H1 (cell line): Measurements from ENCODE around the gene PELI2. TPM values are rescaled to one million over a fixed set of nuclear protein-coding genes. Genes with fewer than 3 reads are reported as not detected.

Experiments used
- CTCF ChIA-PET: fragments of 300-600 bp; sonication (Branson Sonifier 250); formaldehyde crosslinking; loops from one replicate; lab custom pipeline; 2021; ENCODE audit not compliant: partially characterized antibody; lab: Charles Lee
- POLR2A ChIA-PET: fragments of 300-600 bp; sonication (Branson Sonifier 250); formaldehyde crosslinking; loops from one replicate; lab custom pipeline; 2021; ENCODE audit warnings: inconsistent platforms; ENCODE audit not compliant: partially characterized antibody; lab: Charles Lee
- DNase-seq, 2 experiments: peaks; one replicate each; pipeline versions ENCODE4 v3.0.0 to v3.0.0-alpha.2; 2010 to 2022; ENCODE audit warnings: low spot score in 2 of 2, low read depth in 1 of 2, mixed read lengths in 1 of 2
- FAIRE-seq: peaks from 2 replicates; lab custom pipeline; 2011; peaks lifted over from hg19 to GRCh38; lab: Jason Lieb, UNC
- H2AFZ ChIP-seq: 2 replicates; pipeline ENCODE4 v1.8.1; 2012; ENCODE audit warnings: low read length, inconsistent platforms
- H2AK5ac ChIP-seq: 2 replicates; pipeline ENCODE4 v1.6.1; 2013; ENCODE audit warnings: low read depth, low read length
- H2BK120ac ChIP-seq: replicated peaks from 2 replicates; pipeline ENCODE3; 2013; ENCODE audit warnings: low read depth, low read length, inconsistent platforms
- H2BK12ac ChIP-seq: 2 replicates; pipeline ENCODE4 v1.6.1; 2013; ENCODE audit warnings: low read depth, low read length
- H2BK15ac ChIP-seq: 2 replicates; pipeline ENCODE4 v1.6.1; 2013; ENCODE audit warnings: low read length
- H2BK20ac ChIP-seq: 2 replicates; pipeline ENCODE4 v1.6.1; 2013; ENCODE audit warnings: low read length
- H2BK5ac ChIP-seq: 2 replicates; pipeline ENCODE4 v1.6.1; 2013; ENCODE audit warnings: low read depth, low read length
- H3K14ac ChIP-seq: 2 replicates; pipeline ENCODE4 v1.6.1; 2013; ENCODE audit warnings: inconsistent platforms; ENCODE audit not compliant: insufficient read length
- H3K18ac ChIP-seq: 2 replicates; pipeline ENCODE4 v1.6.1; 2013; ENCODE audit warnings: low read length; ENCODE audit errors: extremely low read depth
- H3K23ac ChIP-seq: 2 replicates; pipeline ENCODE4 v1.6.1; 2013; ENCODE audit warnings: inconsistent platforms; ENCODE audit not compliant: insufficient read length
- H3K23me2 ChIP-seq: 2 replicates; pipeline ENCODE4 v1.6.1; 2013; ENCODE audit warnings: low read depth, low read length
- H3K27ac ChIP-seq: 2 replicates; pipeline ENCODE4 v1.6.1; 2011; ENCODE audit warnings: low read depth, low read length, inconsistent platforms
- H3K27me3 ChIP-seq, 4 experiments: replicated peaks in 1 of 4; 1 replicate in 1 of 4; 2 replicates in 3 of 4; pipeline versions ENCODE4 v1.6.1 to v1.8.1; 2011 to 2013; ENCODE audit warnings: low read length in 3 of 4, mild to moderate bottlenecking in 3 of 4, inconsistent platforms in 2 of 4, mixed read lengths in 2 of 4, moderate library complexity in 1 of 4; ENCODE audit not compliant: control insufficient read depth in 3 of 4, insufficient read depth in 3 of 4; ENCODE audit errors: extremely low read depth in 1 of 4
- H3K36me3 ChIP-seq, 4 experiments: 2 replicates each; pipeline versions ENCODE4 v1.6.1 to v1.8.1; 2011 to 2013; ENCODE audit warnings: mild to moderate bottlenecking in 4 of 4, low read length in 3 of 4, moderate library complexity in 2 of 4, control low read depth in 1 of 4, inconsistent platforms in 1 of 4; ENCODE audit not compliant: insufficient read depth in 4 of 4, control insufficient read depth in 2 of 4
- H3K4ac ChIP-seq: replicated peaks from 2 replicates; pipeline ENCODE3; 2013; ENCODE audit warnings: low read length, low read depth, mixed read lengths, inconsistent platforms; ENCODE audit not compliant: insufficient read length
- H3K4me1 ChIP-seq, 4 experiments: replicated peaks in 1 of 4; 1 replicate in 1 of 4; 2 replicates in 3 of 4; pipeline versions ENCODE4 v1.6.1 to v1.8.1; 2011 to 2013; ENCODE audit warnings: low read length in 3 of 4, inconsistent platforms in 2 of 4, mixed read lengths in 1 of 4; ENCODE audit not compliant: insufficient read depth in 4 of 4, control insufficient read depth in 3 of 4
- H3K4me2 ChIP-seq, 2 experiments: 2 replicates each; pipeline versions ENCODE4 v1.6.1 to v1.8.1; 2011 to 2013; ENCODE audit warnings: low read depth in 2 of 2, low read length in 2 of 2, control low read depth in 1 of 2, inconsistent platforms in 1 of 2, mild to moderate bottlenecking in 1 of 2; ENCODE audit not compliant: insufficient read depth in 1 of 2
- H3K4me3 ChIP-seq, 4 experiments: fragments of 200-600, 300-600 bp in 1 of 4; sonication (generic), shearing (Covaris generic), sonication (Bioruptor Twin) in 1 of 4; 2 replicates each; pipeline versions ENCODE4 v1.5.1 to v1.8.1; 2011 to 2016; ENCODE audit warnings: low read length in 4 of 4, low read depth in 3 of 4, control low read depth in 2 of 4, inconsistent platforms in 2 of 4, mild to moderate bottlenecking in 2 of 4, mixed read lengths in 1 of 4, moderate library complexity in 1 of 4; ENCODE audit not compliant: insufficient read depth in 2 of 4; ENCODE audit errors: extremely low read depth in 1 of 4
- H3K56ac ChIP-seq: replicated peaks from 2 replicates; pipeline ENCODE3; 2013; ENCODE audit warnings: low read depth, mild to moderate bottlenecking, mixed read lengths, low read length, inconsistent platforms; ENCODE audit not compliant: insufficient read length
- H3K79me1 ChIP-seq: 2 replicates; pipeline ENCODE4 v1.6.1; 2013; ENCODE audit warnings: low read depth, low read length, control low read depth
- H3K79me2 ChIP-seq, 2 experiments: 2 replicates each; pipeline versions ENCODE4 v1.6.1 to v1.8.1; 2012 to 2013; ENCODE audit warnings: low read length in 2 of 2, mild to moderate bottlenecking in 2 of 2, inconsistent platforms in 1 of 2; ENCODE audit not compliant: insufficient read depth in 2 of 2, control insufficient read depth in 1 of 2
- H3K9ac ChIP-seq, 4 experiments: replicated peaks in 1 of 4; 1 replicate in 1 of 4; 2 replicates in 3 of 4; pipeline versions ENCODE4 v1.6.1 to v1.8.1; 2011 to 2013; ENCODE audit warnings: low read depth in 3 of 4, low read length in 3 of 4, control low read depth in 2 of 4, mild to moderate bottlenecking in 2 of 4, moderate library complexity in 2 of 4, inconsistent platforms in 1 of 4; ENCODE audit errors: extremely low read depth in 1 of 4
- H3K9me3 ChIP-seq, 2 experiments: 2 replicates each; pipeline versions ENCODE4 v1.6.1 to v1.8.1; 2012 to 2013; ENCODE audit warnings: mild to moderate bottlenecking in 2 of 2, moderate library complexity in 2 of 2, control low read depth in 1 of 2, inconsistent platforms in 1 of 2, low read depth in 1 of 2, low read length in 1 of 2, mixed read lengths in 1 of 2; ENCODE audit not compliant: insufficient read depth in 2 of 2
- H4K20me1 ChIP-seq, 2 experiments: replicated peaks in 1 of 2; 2 replicates each; pipeline versions ENCODE3 to v1.8.1; 2011 to 2013; ENCODE audit warnings: inconsistent platforms in 2 of 2, low read length in 2 of 2, mild to moderate bottlenecking in 1 of 2; ENCODE audit not compliant: insufficient read depth in 2 of 2, control insufficient read depth in 1 of 2
- H4K5ac ChIP-seq: 2 replicates; pipeline ENCODE4 v1.6.1; 2013; ENCODE audit warnings: low read length, low read depth, mixed read lengths, inconsistent platforms; ENCODE audit not compliant: insufficient read length
- H4K8ac ChIP-seq: 2 replicates; pipeline ENCODE4 v1.8.0; 2013; ENCODE audit warnings: mild to moderate bottlenecking, moderate library complexity, low read length, inconsistent platforms; ENCODE audit not compliant: insufficient read depth; ENCODE audit errors: extremely low read depth
- H4K91ac ChIP-seq: replicated peaks from 2 replicates; pipeline ENCODE3; 2013; ENCODE audit warnings: low read length, mixed read lengths, inconsistent platforms; ENCODE audit not compliant: insufficient read length
- BACH1 ChIP-seq: IDR thresholded peaks from 2 replicates; pipeline ENCODE4 v1.6.1; 2012; ENCODE audit warnings: low read length, improper control_type of control experiment
- POLR2AphosphoS5 ChIP-seq: IDR thresholded peaks from 2 replicates; pipeline ENCODE4 v1.6.1; 2011; ENCODE audit warnings: low read depth, low read length
- RFX5 ChIP-seq: IDR thresholded peaks from 2 replicates; pipeline ENCODE4 v1.6.1; 2011; ENCODE audit warnings: low read depth, low read length, improper control_type of control experiment, borderline replicate concordance
- RXRA ChIP-seq: IDR thresholded peaks from 2 replicates; pipeline ENCODE4 v1.6.1; 2011; ENCODE audit warnings: low read depth, mild to moderate bottlenecking, low read length, moderate library complexity; ENCODE audit not compliant: insufficient read depth
- SIRT6 ChIP-seq: IDR thresholded peaks from one replicate; pipeline ENCODE4 v1.7.1; 2012; ENCODE audit warnings: low read length, inconsistent platforms
- SIX5 ChIP-seq: IDR thresholded peaks from 2 replicates; pipeline ENCODE4 v1.6.1; 2011; ENCODE audit warnings: mild to moderate bottlenecking, low read depth, low read length
- WGBS, 2 experiments: shearing (Covaris generic) in 1 of 2; methylation state at CpG; one replicate each; pipeline versions ENCODE4 v1.1.6 to v1.1.7; 2013 to 2015; ENCODE audit warnings: low lambda C conversion rate in 2 of 2, mixed read lengths in 2 of 2, inconsistent platforms in 1 of 2, low coverage in 1 of 2, missing lambda C conversion rate in 1 of 2; ENCODE audit not compliant: insufficient replicate concordance in 2 of 2, insufficient coverage in 1 of 2, insufficient read length in 1 of 2; ENCODE audit errors: extremely low coverage in 1 of 2, missing lambda C conversion rate in 1 of 2; 5-methylcytosine and 5-hydroxymethylcytosine counted together
- polyA plus RNA-seq, 7 experiments: library from polyadenylated mRNA; depleted of rRNA in 3 of 7; stranded (reverse) in 5 of 7; unstranded in 2 of 7; fragments of >200 nt in 5 of 7; fragments of 200-250 nt in 2 of 7; gene quantifications; 1 replicate in 5 of 7; 2 replicates in 1 of 7; 4 replicates in 1 of 7; pipeline versions ENCODE4 v1.2.1 to v1.2.3, GENCODE V29; 2011 to 2013; ENCODE audit warnings: missing spikeins in 2 of 7, mixed read lengths in 2 of 7
- total RNA-seq: library from RNA; stranded (reverse); fragmentation: NEBNext Ultra II Directional; extraction: Animal tissue kit (Norgen Biotek cat#: 25700); gene quantifications from 2 replicates; pipeline ENCODE4 v1.2.1, GENCODE V29; 2021

The PELI2 gene
- total and polyA plus RNA-seq, 2 of the 8 experiments (the other 6 are each of a cell fraction or from before 2014, with no cell fraction given) = 14.6 to 25.7 TPM

- CTCF ChIA-PET = no interaction called here
- Histone ChIP-seq H3K14ac (no peak overlapping the region), H2BK120ac (no peak overlapping the region), H3K27ac (no peak overlapping the region), H3K27me3 (peaks cover 0 to 13% (median 2%) of the 10 kb centered on the region in 4 experiments; a peak in 3 of 7 replicates), H3K56ac (no peak overlapping the region), H2BK15ac (no peak overlapping the region), H2BK12ac (no peak overlapping the region), H3K9me3 (no peaks in the 10 kb centered on the region), H3K9ac (no peak overlapping the region), H4K20me1 (peaks cover 2 to 18% of the 10 kb centered on the region in 2 experiments), H4K5ac (no peak overlapping the region), H3K79me2 (peaks cover 17 to 80% of the 10 kb centered on the region in 2 experiments), H3K79me1 (peaks cover under 1% of the 10 kb centered on the region; the same call in 1 of the 2 replicates), H3K18ac (no peak overlapping the region), H3K23me2 (peaks cover 3% of the 10 kb centered on the region; the same call in 1 of the 2 replicates), H4K91ac (no peak overlapping the region), H3K4me1 (peaks cover 5 to 11% (median 11%) of the 10 kb centered on the region in 4 experiments; a peak in 4 of 7 replicates), H3K23ac (no peak overlapping the region), H2BK20ac (no peak overlapping the region), H2AK5ac (no peak overlapping the region), H4K8ac (no peak overlapping the region), H3K4ac (no peak overlapping the region), H3K4me3 (no peak overlapping the region), H2AFZ (no peak overlapping the region), H3K4me2 (no peak overlapping the region), H3K36me3 (no peaks in the 10 kb centered on the region), H2BK5ac (no peak overlapping the region)
- no peak for DNase-seq
- WGBS, 2 experiments = 82% methylated on average over 2 of the region's 2 CpGs; no CpG with 5 or more reads in 1 of the 2 experiments
- POLR2A ChIA-PET = interaction anchor here (0.7 kb wide), 1 partner anchor 10 kb away, joined by 4 read pairs; no protein-coding TSS in a partner anchor
- TF ChIP-seq RXRA (no peak), SIRT6 (no peak), POLR2AphosphoS5 (no peak), RFX5 (no peak), BACH1 (no peak), SIX5 (no peak)
- no peak for FAIRE-seq
Observed at GRCh38 chr14:56122301-56122700, 4.1 kb downstream of the PELI2 start.
